CD4-positive, alpha-beta T cell (primary cell): ENCODE results near the gene DCK. TPM values are rescaled to one million over a fixed set of nuclear protein-coding genes. Genes with fewer than 3 reads are reported as not detected.

Source experiments
- ATAC-seq: fragments of 200-7000 bp; cut with Tn5 transposase; one replicate; pipeline ENCODE4 v1.10.0; 2022; ENCODE audit warnings: mild to moderate bottlenecking; ENCODE audit not compliant: poor library complexity
- CTCF ChIA-PET: fragments of 350-600 bp; sonication (Branson Sonifier 250); formaldehyde crosslinking; loops from one replicate; lab custom pipeline; 2021; ENCODE audit warnings: antibody characterized with exemption, inconsistent platforms; lab: Charles Lee
- POLR2A ChIA-PET: fragments of 350-600 bp; sonication (Branson Sonifier 250); formaldehyde crosslinking; loops from one replicate; lab custom pipeline; 2021; ENCODE audit warnings: antibody characterized with exemption, inconsistent platforms; lab: Charles Lee
- DNase-seq, 14 experiments: peaks; one replicate each; pipeline ENCODE4 v3.0.0-alpha.2; 2013 to 2020; ENCODE audit warnings: mixed read lengths in 2 of 14
- H3K27ac ChIP-seq, 2 donors: one replicate each; pipeline versions ENCODE4 v1.5.1 to v1.7.0; 2013; ENCODE audit warnings: low read length in 2 of 2, low read depth in 1 of 2, mild to moderate bottlenecking in 1 of 2
- H3K27me3 ChIP-seq, 2 experiments: 1 replicate in 1 of 2; 2 replicates in 1 of 2; pipeline versions ENCODE4 v1.6.1 to v1.7.0; 2013; ENCODE audit warnings: low read length in 2 of 2, control low read depth in 1 of 2, mild to moderate bottlenecking in 1 of 2, moderate library complexity in 1 of 2; ENCODE audit not compliant: insufficient read depth in 2 of 2, control insufficient read depth in 1 of 2
- H3K36me3 ChIP-seq: one replicate; pipeline ENCODE4 v1.6.1; 2013; ENCODE audit warnings: low read length, control low read depth; ENCODE audit not compliant: insufficient read depth
- H3K4me1 ChIP-seq: one replicate; pipeline ENCODE4 v1.6.1; 2013; ENCODE audit warnings: low read length, control low read depth; ENCODE audit not compliant: insufficient read depth
- H3K4me3 ChIP-seq: one replicate; pipeline ENCODE4 v1.5.1; 2013; ENCODE audit warnings: mild to moderate bottlenecking, low read length, moderate library complexity
- H3K9me3 ChIP-seq, 2 experiments: 1 replicate in 1 of 2; 2 replicates in 1 of 2; pipeline versions ENCODE4 v1.6.1 to v1.7.0; 2013; ENCODE audit warnings: low read length in 2 of 2, mild to moderate bottlenecking in 2 of 2, control low read depth in 1 of 2, moderate library complexity in 1 of 2; ENCODE audit not compliant: control insufficient read depth in 1 of 2, insufficient read depth in 1 of 2
- H3K27ac Mint-ChIP-seq: one replicate; pipeline ENCODE4 v1.8.0; 2020; ENCODE audit warnings: mixed read lengths
- H3K27me3 Mint-ChIP-seq: one replicate; pipeline ENCODE4 v1.8.0; 2021; ENCODE audit warnings: mixed read lengths
- H3K36me3 Mint-ChIP-seq: one replicate; pipeline ENCODE4 v1.8.0; 2021; ENCODE audit warnings: low read depth, mixed read lengths
- H3K4me1 Mint-ChIP-seq: one replicate; pipeline ENCODE4 v1.8.0; 2021; ENCODE audit warnings: low read depth, mixed read lengths
- H3K4me3 Mint-ChIP-seq: one replicate; pipeline ENCODE4 v1.8.0; 2020; ENCODE audit warnings: mild to moderate bottlenecking, mixed read lengths
- H3K9me3 Mint-ChIP-seq: one replicate; pipeline ENCODE4 v1.8.0; 2020; ENCODE audit warnings: mixed read lengths
- intact Hi-C, 2 experiments: fragments of 100-400 bp; cut with DNase I in 1 of 2; cut with micrococcal nuclease in 1 of 2; formaldehyde crosslinking; loops; one replicate each; pipeline versions ENCODE4 v1.15.1 to v1.9.0; 2023 to 2025; cut with DNase I, micrococcal nuclease
- total RNA-seq, 174 experiments: library from RNA in 2 of 174; stranded (reverse) in 2 of 174; gene quantifications; one replicate each; pipeline ENCODE4 v1.2.3 and lab custom pipeline; 2021 to 2026
- TF ChIP-seq, protein P1 (sequence below): fragments of 200-600 bp; IDR thresholded peaks from one replicate; pipeline ENCODE4 v1.8.0; 2022; ENCODE audit warnings: antibody characterized with exemption, mild to moderate bottlenecking

Gene DCK
- total RNA-seq, 2 experiments from 2014 or later, result 12.8 to 13.9 TPM

GRCh38 chr4:71062436-71062835 lies 69.0 kb downstream of the DCK start:
- DNase-seq, result no peak
- ChIA-PET POLR2A (no interaction called here), CTCF (no interaction called here)
- ATAC-seq, result no peak
- Histone ChIP-seq H3K4me3 (no peak overlapping the region), H3K4me1 (no peaks in the 10 kb centered on the region), H3K36me3 (no peaks in the 10 kb centered on the region), H3K27me3 (no peaks in the 10 kb centered on the region), H3K27ac (no peak overlapping the region), H3K9me3 (no peaks in the 10 kb centered on the region)
- no peaks in the 10 kb centered on the region for H3K27me3 Mint-ChIP-seq
- TF ChIP-seq, protein P1, sequence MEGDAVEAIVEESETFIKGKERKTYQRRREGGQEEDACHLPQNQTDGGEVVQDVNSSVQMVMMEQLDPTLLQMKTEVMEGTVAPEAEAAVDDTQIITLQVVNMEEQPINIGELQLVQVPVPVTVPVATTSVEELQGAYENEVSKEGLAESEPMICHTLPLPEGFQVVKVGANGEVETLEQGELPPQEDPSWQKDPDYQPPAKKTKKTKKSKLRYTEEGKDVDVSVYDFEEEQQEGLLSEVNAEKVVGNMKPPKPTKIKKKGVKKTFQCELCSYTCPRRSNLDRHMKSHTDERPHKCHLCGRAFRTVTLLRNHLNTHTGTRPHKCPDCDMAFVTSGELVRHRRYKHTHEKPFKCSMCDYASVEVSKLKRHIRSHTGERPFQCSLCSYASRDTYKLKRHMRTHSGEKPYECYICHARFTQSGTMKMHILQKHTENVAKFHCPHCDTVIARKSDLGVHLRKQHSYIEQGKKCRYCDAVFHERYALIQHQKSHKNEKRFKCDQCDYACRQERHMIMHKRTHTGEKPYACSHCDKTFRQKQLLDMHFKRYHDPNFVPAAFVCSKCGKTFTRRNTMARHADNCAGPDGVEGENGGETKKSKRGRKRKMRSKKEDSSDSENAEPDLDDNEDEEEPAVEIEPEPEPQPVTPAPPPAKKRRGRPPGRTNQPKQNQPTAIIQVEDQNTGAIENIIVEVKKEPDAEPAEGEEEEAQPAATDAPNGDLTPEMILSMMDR, result no peak
- intact Hi-C loops, result no loop called here
- H3K36me3 Mint-ChIP-seq, result no peaks in the 10 kb centered on the region
- H3K27ac Mint-ChIP-seq, result no peak overlapping the region
- H3K9me3 Mint-ChIP-seq, result no peaks in the 10 kb centered on the region
- no peaks in the 10 kb centered on the region for H3K4me1 Mint-ChIP-seq
- H3K4me3 Mint-ChIP-seq, result no peak overlapping the region

DNA sequence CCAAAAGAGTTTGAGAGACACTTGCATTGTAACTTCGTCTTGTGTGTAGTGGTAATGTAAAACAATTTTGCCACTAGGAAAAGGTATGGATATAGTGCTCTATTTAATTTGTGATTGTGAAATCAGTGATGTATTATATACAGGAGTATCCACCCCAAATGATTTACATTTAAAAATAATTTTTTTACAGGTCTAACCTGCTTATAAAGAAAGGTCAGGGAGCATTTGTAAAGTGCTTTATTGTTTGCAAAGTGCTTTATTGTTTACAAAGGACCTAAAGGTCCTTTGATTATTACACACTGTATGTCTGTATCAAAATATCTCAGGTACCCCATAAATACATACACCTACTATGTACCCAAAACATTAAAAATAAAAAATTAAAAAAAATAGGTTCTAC lies 70.3 kb downstream of the DCK start:
- TF ChIP-seq, protein P1, result no peak
- no peaks in the 10 kb centered on the region for H3K4me1 Mint-ChIP-seq
- intact Hi-C loops, result no loop called here

DNA sequence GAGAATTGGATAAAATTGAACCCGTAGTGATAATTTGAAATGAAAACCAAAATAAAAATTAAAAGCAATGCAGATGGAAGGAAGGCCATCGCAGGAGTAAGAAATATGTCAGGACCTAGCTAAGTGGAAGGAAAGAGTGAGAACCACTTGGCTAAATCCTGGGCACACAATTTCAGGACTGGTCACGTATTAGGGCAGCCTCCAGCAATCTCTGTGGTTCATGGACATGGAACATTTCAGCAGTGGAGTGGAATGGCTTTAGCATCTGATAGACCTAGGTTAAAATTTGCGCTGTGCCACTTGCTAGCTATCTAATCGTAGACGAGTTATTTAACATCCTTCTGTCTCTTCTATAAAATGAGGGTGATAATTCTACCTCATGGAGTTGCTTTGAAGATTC lies 71.1 kb downstream of the DCK start:
- H3K27ac Mint-ChIP-seq, result no peak overlapping the region
- H3K27ac ChIP-seq, result no peak overlapping the region
- no peaks in the 10 kb centered on the region for H3K9me3 Mint-ChIP-seq
- ATAC-seq (no peak), DNase-seq (no peak)
- CTCF ChIA-PET, result interaction anchor here (1.1 kb wide), 1 partner anchor 35 kb away, joined by 3 read pairs; no protein-coding TSS in a partner anchor
- no peak overlapping the region for H3K4me3 Mint-ChIP-seq
- no peaks in the 10 kb centered on the region for H3K36me3 Mint-ChIP-seq
- H3K36me3 ChIP-seq, result no peaks in the 10 kb centered on the region
- H3K4me3 ChIP-seq, result no peak overlapping the region
- TF ChIP-seq, protein P1, result no peak
- intact Hi-C loops, result no loop called here
- H3K4me1 ChIP-seq, result no peaks in the 10 kb centered on the region
- H3K9me3 ChIP-seq, result no peaks in the 10 kb centered on the region
- H3K27me3 Mint-ChIP-seq, result no peaks in the 10 kb centered on the region
- no peaks in the 10 kb centered on the region for H3K4me1 Mint-ChIP-seq
- no peaks in the 10 kb centered on the region for H3K27me3 ChIP-seq
- POLR2A ChIA-PET, result no interaction called here

More for the DNA sequence above, 70.3 kb downstream of the DCK start:
- no peak overlapping the region for H3K4me3 ChIP-seq
- H3K4me3 Mint-ChIP-seq, result no peak overlapping the region
- no peaks in the 10 kb centered on the region for H3K27me3 ChIP-seq
- ChIA-PET CTCF (no interaction called here), POLR2A (no interaction called here)
- no peaks in the 10 kb centered on the region for H3K36me3 ChIP-seq
- no peak overlapping the region for H3K27ac Mint-ChIP-seq
- H3K9me3 ChIP-seq, result no peaks in the 10 kb centered on the region
- no peaks in the 10 kb centered on the region for H3K27me3 Mint-ChIP-seq
- no peak overlapping the region for H3K27ac ChIP-seq
- ATAC-seq, result no peak
- H3K36me3 Mint-ChIP-seq, result no peaks in the 10 kb centered on the region
- no peaks in the 10 kb centered on the region for H3K9me3 Mint-ChIP-seq
- no peak for DNase-seq
- no peaks in the 10 kb centered on the region for H3K4me1 ChIP-seq
